Stimulated activated naive CD8-positive, alpha-beta T cell treated with anti-CD3 and anti-CD28 coated beads, Interleukin-15, Interleukin-2, amounts not matched to agents 100 U/mL and 50 U/mL, for 24 hours (primary cell): ENCODE results near the gene SHF.
"Not testable (repeated sequence)": the region's sequence is repeated elsewhere in the genome, so short reads cannot be mapped to it uniquely, and the experiment has no call there.

Experiments
- ATAC-seq: fragments of 150-1000 bp; cut with Tn5 transposase; one replicate; pipeline ENCODE4 v1.10.0; 2021
- DNase-seq: peaks from one replicate; pipeline ENCODE4 v3.0.0; 2021

The SHF gene

DNA sequence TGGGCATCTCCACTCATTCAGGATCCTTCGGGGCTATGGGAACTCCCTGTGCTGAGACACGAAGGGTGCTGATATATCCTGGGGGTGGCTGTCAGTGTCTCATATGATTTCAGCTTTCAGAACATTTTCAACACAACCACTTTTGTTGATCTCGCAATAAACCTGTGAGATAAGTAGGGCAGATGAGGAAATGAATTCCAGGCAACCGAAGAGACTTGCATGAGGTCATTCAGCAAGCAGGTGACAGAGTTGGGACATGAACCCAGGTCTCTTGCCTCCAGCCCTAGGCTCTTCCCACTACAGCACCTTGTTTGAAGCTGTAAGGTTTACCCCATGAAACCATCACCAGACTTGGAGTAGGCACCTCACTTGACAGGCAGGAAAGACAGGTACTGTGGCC, 41.4 kb downstream of the SHF start:
- DNase-seq (no peak), ATAC-seq (no peak)

DNA sequence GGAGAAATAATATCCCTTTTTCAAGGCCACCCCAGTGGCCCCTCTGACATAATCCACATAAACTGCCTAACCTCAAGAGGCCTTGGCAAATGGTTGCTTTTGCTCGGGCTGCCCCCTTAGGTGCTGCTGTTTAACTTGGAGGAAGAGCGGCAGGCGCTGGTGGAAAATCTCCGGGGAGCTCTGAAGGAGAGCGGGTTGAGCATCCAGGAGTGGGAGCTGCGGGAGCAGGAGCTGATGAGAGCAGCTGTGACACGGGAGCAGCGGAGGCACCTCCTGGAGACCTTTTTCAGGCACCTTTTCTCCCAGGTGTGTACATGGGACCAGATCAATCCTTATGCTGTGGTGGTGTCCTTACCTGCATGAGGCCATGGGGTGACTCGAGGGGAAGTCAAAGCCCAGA, 43.0 kb downstream of the SHF start:
- ATAC-seq (no peak), DNase-seq (no peak)

- no peak for ATAC-seq
Measured at GRCh38 chr15:45143946-45144345, 43.8 kb downstream of the SHF start.

GRCh38 chr15:45143056-45143455, 44.7 kb downstream of the SHF start:
- no peak for ATAC-seq
- DNase-seq, result no peak

More at GRCh38 chr15:45143946-45144345, 43.8 kb downstream of the SHF start:
- no peak for DNase-seq

- ATAC-seq, result no peak
- DNase-seq, result no peak
Measured at GRCh38 chr15:45141386-45141785, 46.4 kb downstream of the SHF start.

- DNase-seq, result no peak
- ATAC-seq, result no peak
Measured at GRCh38 chr15:45140557-45141250, 47.1 kb downstream of the SHF start.

DNA sequence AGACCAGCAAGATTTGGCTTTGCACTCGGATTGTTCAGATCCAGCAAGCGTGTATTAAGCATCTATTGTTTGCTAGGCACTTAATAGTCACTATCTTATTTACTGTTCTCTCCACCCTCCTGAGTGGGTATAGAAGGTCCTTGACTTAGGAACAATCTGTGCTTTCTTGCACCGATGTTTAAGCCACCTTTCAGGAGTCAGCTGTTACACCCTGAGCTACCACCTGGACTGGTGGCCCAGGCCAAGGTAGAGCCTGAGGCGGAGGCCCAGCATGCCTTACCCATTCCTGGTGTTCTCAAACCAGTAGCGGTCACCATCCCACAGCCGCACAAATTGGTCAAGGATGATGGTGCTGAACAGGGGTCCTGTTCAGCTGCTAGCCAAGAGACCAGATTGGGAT, 48.0 kb downstream of the SHF start:
- ATAC-seq, result no peak
- no peak for DNase-seq

GRCh38 chr15:45138814-45139765, 48.7 kb downstream of the SHF start:
- ATAC-seq (no peak), DNase-seq (no peak)

GRCh38 chr15:45137703-45138102, 50.1 kb downstream of the SHF start:
- no peak for DNase-seq
- no peak for ATAC-seq

DNA sequence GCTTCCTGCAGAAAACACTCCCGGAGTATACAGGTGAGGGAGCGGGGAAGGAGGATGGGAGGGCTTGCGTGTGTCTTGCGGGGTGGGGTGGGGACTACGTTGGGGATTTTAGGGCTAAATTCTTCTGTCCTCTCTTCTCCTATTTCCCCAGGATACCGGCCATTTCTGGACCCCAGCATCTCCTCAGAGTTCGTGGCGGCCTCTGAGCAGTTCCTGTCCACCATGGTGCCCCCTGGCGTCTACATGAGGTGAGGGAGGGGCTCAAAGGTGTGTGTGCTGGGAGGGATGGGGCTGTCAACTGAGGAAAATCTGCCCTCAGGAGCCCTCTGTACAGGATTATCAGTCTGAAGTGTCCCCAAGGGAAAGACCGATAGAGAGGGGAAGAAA, 51.4 kb downstream of the SHF start:
- ATAC-seq (no peak), DNase-seq (no peak)

GRCh38 chr15:45135705-45136377, 51.9 kb downstream of the SHF start:
- not testable (repeated sequence) for DNase-seq, ATAC-seq

GRCh38 chr15:45134682-45135604, 52.8 kb downstream of the SHF start:
- ATAC-seq, result peak; percentile 48
- DNase-seq, result no peak

DNA sequence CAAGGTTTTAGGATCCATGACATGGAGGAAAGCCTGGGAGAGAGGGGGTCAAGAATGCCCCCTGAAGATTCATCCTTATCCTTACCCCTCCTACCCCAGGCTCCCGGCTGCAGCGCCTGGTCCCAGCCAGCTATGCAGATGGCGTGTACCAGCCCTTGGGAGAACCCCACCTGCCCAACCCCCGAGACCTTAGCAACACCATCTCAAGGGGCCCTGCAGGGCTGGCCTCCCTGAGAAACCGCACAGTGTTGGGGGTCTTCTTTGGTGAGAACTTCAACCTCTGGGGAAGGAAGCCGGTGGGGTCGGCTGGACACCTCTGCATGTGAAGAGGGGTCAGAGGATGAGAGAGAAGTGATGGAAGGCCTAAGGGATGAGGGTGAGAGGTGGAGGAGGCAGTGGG, 53.7 kb downstream of the SHF start:
- ATAC-seq (no peak), DNase-seq (no peak)

DNA sequence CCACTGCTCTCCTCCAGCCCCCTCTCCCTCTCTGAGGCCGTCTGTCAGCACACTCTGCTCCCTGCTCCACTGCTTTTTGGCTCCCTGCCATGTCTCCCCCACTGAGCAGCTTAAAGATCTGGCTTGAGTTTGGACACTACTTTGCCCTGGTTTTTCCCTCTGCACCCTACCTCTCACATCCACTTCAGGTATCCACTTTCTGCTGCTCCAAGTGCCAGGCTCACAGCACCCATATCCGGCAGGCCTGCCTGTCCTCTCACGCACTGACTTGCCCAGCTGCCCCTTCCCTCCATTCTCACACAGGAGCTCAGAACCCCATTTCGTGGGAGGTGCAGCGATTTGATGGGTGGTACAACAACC, 54.2 kb downstream of the SHF start:
- DNase-seq, result no peak
- ATAC-seq, result no peak

DNA sequence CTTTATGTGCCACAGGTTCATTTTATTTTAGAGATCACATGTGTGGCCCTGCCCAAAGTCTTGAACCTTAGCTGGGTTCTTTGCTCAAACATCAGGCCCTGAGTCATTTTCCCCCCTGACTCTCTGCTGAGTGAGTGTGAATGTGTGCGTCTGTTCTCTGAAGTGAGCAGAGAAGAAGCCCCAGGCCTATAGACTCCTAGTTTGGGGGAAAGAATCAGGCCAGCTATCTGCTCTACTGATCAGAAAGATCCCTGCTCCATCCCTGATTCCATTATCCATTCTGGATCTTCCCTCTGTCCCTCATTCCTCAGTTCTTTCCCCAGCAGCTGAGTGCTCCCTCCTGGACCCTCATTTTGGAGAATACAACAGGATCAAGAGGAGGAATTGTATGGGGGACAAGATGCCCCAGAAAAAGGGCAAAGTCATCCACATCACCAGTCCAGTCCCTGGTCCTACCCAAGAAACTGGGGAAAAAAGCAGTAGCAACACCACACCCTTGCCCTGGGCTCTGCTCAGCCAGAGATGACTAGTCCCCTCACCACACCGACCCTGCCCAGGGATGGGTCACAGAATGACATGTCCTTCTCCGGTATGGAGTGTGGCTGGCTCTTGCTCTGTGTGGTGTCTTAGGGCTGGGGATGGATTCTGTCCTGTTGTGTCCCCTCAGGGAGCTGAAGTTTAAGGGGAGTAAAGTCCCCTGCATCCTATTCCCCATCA, 54.8 kb downstream of the SHF start:
- ATAC-seq (no peak), DNase-seq (no peak)

DNA sequence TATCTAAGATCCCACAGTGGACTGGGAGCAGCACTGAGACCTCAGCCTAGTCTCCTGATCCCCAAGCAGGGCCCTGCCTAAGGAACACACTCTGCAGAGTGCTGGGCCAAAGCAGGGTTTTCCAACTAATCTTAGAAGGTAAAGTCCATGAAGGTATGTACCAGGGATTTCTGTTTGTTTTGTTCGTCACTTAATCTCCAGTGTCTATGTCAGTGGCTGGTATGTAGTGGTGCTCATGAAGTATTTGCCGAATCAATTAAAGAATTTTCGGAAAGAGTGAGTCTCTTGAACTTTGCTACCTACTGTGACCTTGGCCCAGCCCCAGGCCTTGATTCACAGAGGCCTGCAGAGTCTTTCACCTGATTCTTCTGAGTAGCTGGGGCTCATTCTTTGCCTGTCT, 56.3 kb downstream of the SHF start:
- no peak for DNase-seq
- no peak for ATAC-seq

DNA sequence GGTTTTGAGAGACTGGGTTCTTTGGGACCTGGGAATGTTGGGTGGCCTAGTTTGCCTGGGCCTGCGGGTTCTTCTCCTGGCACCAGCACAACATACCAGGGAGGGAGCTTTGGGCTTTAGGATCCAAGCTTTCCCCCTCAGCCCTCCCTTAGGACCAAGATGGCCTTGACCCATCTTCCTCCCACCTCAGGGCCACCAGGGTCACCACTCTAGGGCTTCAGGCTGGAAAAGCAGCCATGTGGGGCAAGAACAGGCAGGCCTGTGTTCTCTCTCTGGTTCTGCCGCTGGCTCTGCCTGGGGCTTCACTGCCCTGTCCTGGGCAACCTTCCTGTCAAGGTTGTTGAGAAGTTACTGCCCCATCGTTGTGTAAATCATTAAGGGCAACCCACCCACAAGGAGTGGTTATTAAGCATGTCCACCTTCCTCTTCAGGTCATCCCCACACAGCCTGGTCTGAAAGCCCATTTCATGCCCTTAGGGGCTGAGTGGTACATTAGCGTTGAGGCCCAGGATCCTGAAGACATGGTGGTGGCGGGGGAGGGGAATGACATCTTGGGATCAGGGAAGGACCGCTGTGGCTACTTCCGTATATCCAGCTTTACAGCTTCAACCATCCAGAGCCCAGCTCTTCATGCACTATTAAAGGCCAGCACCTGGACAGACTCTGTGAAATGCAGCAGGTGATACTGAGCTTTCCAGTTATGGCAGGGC, 57.3 kb downstream of the SHF start:
- DNase-seq, result no peak
- no peak for ATAC-seq

DNA sequence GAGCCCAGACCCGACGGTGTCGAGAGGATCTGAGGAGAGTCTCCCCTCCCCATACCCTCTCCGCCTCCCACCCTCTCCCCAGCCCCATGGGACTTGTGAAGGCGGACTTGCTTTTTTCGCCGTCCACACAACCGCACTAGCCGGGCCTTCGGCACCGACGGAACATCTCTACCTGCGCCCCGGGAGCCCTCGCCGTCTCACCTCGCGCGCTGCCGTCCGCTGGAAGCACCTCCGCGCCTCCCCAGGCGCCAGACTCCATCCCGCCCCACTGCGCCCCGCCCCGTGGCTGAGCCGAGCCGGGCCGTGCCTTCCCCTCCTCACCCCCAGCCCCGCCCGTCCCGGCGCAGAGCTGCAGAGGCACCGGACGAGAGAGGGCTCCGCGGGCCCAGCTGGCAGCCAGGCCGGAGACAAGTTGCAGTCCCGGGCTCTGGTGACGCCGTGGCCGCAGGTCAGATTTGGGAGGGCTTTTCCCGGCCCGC, 58.1 kb downstream of the SHF start, which contains the start of the genes DUOX1 and DUOXA1:
DUOX1 (plus strand) TSS at position 344 of the 479 bp plus-strand sequence. CDS start 1,973 bp downstream, outside the sequence.
DUOXA1 (minus strand) TSS at position 229 of the 479 bp plus-strand sequence. CDS start 6,865 bp downstream, outside the sequence.
- DNase-seq (peak; percentile 38), ATAC-seq (peak; percentile 33)

- DNase-seq (no peak), ATAC-seq (no peak)
Measured at GRCh38 chr15:45128971-45129639, 58.7 kb downstream of the SHF start.
